A549 (cell line): ENCODE measurements around the gene EBF3. TPM values are rescaled to one million over a fixed set of nuclear protein-coding genes. Genes with fewer than 3 reads are reported as not detected.

Experiments used
- ATAC-seq, 2 experiments: fragments of 200-7000 bp in 1 of 2; fragments of >200 bp in 1 of 2; cut with Nextera tagmentation in 1 of 2; cut with Tn5 transposase in 1 of 2; 3 replicates each; pipeline versions ENCODE4 v1.8.0 to v1.9.1; 2018 to 2020; ENCODE audit warnings: mild to moderate bottlenecking in 1 of 2, moderate library complexity in 1 of 2
- CTCF ChIA-PET: fragments of 300-600 bp; sonication (Branson Sonifier 250); formaldehyde crosslinking; extraction: SDS; loops from one replicate; lab custom pipeline; 2021; ENCODE audit warnings: antibody characterized with exemption, inconsistent platforms; lab: Yijun Ruan, JAX
- POLR2A ChIA-PET: fragments of 350-600 bp; formaldehyde crosslinking; extraction: SDS; loops from one replicate; lab custom pipeline; 2021; ENCODE audit warnings: antibody characterized with exemption, inconsistent platforms; lab: Yijun Ruan, JAX
- DNase-seq, 2 experiments: peaks; one replicate each; pipeline versions ENCODE4 v3.0.0 to v3.0.0-alpha.2; 2011 to 2016; ENCODE audit warnings: low read depth in 1 of 2, low spot score in 1 of 2
- FAIRE-seq: peaks from 2 replicates; lab custom pipeline; 2011; peaks lifted over from hg19 to GRCh38; lab: Jason Lieb, UNC
- H3K27ac ChIP-seq, 2 experiments: fragments of >200 bp; sonication (Bioruptor Twin); formaldehyde crosslinking; 3 replicates each; pipeline ENCODE4 v1.5.1; 2016 to 2017
- H3K4me1 ChIP-seq: fragments of >200 bp; sonication (Bioruptor Twin); formaldehyde crosslinking; 3 replicates; pipeline ENCODE4 v1.6.1; 2016
- H3K4me2 ChIP-seq: fragments of >200 bp; sonication (Bioruptor Twin); formaldehyde crosslinking; 3 replicates; pipeline ENCODE4 v1.6.1; 2016
- H3K4me3 ChIP-seq: fragments of >200 bp; sonication (Bioruptor Twin); formaldehyde crosslinking; 3 replicates; pipeline ENCODE4 v1.5.1; 2016
- H3K9me3 ChIP-seq: fragments of >200 bp; sonication (Bioruptor Twin); formaldehyde crosslinking; 3 replicates; pipeline ENCODE4 v1.6.1; 2016
- ATOH8 ChIP-seq: fragments of 250-450 bp; sonication (Bioruptor Pico); IDR thresholded peaks from 2 replicates; pipeline ENCODE4 v1.5.0; 2020; ENCODE audit warnings: low read depth, mild to moderate bottlenecking, moderate library complexity
- BHLHE40 ChIP-seq: IDR thresholded peaks from 2 replicates; pipeline ENCODE4 v1.6.1; 2012; ENCODE audit warnings: low read depth, low read length, inconsistent platforms
- CBX2 ChIP-seq: fragments of 200-600 bp; sonication (generic); IDR thresholded peaks from 2 replicates; pipeline ENCODE4 v1.6.1; 2016; ENCODE audit warnings: low read depth, mild to moderate bottlenecking, borderline replicate concordance
- CHD2 ChIP-seq: fragments of 150-350 bp; IDR thresholded peaks from 2 replicates; pipeline ENCODE4 v1.6.1; 2014; ENCODE audit warnings: low read length; ENCODE audit not compliant: partially characterized antibody
- CTCF ChIP-seq: fragments of >200 bp; sonication (Bioruptor Twin); formaldehyde crosslinking; IDR thresholded peaks from 3 replicates; pipeline ENCODE4 v1.5.1; 2016
- EHF ChIP-seq: fragments of 250-450 bp; sonication (Bioruptor Pico); IDR thresholded peaks from 2 replicates; pipeline ENCODE4 v1.5.0; 2020; ENCODE audit warnings: mild to moderate bottlenecking
- EHMT2 ChIP-seq: fragments of 200-600 bp; sonication (generic); IDR thresholded peaks from 2 replicates; pipeline ENCODE4 v1.6.1; 2016; ENCODE audit warnings: antibody characterized with exemption, low read depth, mild to moderate bottlenecking, moderate library complexity
- FOSB ChIP-seq: fragments of 250-450 bp; sonication (Bioruptor Pico); IDR thresholded peaks from 2 replicates; pipeline ENCODE4 v1.5.0; 2020; ENCODE audit warnings: mild to moderate bottlenecking, moderate library complexity
- HES2 ChIP-seq: fragments of >200 bp; sonication (Bioruptor Twin); formaldehyde crosslinking; IDR thresholded peaks from 2 replicates; pipeline ENCODE4 v1.6.1; 2016
- HOXA7 ChIP-seq: fragments of 250-450 bp; sonication (Bioruptor Pico); IDR thresholded peaks from 2 replicates; pipeline ENCODE4 v1.5.0; 2020; ENCODE audit warnings: mild to moderate bottlenecking, moderate library complexity
- JUN ChIP-seq, 2 experiments: fragments of >200 bp; sonication (Bioruptor Twin); formaldehyde crosslinking; IDR thresholded peaks; 2 replicates in 1 of 2; 3 replicates in 1 of 2; pipeline ENCODE4 v1.6.1; 2016 to 2017
- MAZ ChIP-seq: fragments of 150-350 bp; IDR thresholded peaks from 2 replicates; pipeline ENCODE4 v1.6.1; 2014; ENCODE audit warnings: antibody characterized with exemption, low read depth, low read length, borderline replicate concordance
- NR3C1 ChIP-seq: fragments of >200 bp; sonication (Bioruptor Twin); formaldehyde crosslinking; IDR thresholded peaks from 3 replicates; pipeline ENCODE4 v1.6.1; 2017
- PBX3 ChIP-seq: IDR thresholded peaks from 2 replicates; pipeline ENCODE4 v1.6.1; 2012
- RAD21 ChIP-seq, 2 experiments: fragments of >200 bp in 1 of 2; sonication (Bioruptor Twin) in 1 of 2; formaldehyde crosslinking in 1 of 2; IDR thresholded peaks in 1 of 2; conservative IDR thresholded peaks in 1 of 2; 2 replicates in 1 of 2; 3 replicates in 1 of 2; pipeline ENCODE4 v1.6.1; 2012 to 2018; ENCODE audit warnings: inconsistent platforms in 1 of 2
- RCOR1 ChIP-seq: fragments of 150-350 bp; IDR thresholded peaks from 2 replicates; pipeline ENCODE4 v1.6.1; 2014; ENCODE audit warnings: antibody characterized with exemption, low read length, low read depth
- SMC3 ChIP-seq: fragments of >200 bp; sonication (Bioruptor Twin); formaldehyde crosslinking; IDR thresholded peaks from 3 replicates; pipeline ENCODE4 v1.6.1; 2018; ENCODE audit warnings: inconsistent platforms
- SREBF2 ChIP-seq: fragments of 450-650 bp; IDR thresholded peaks from 2 replicates; pipeline ENCODE4 v1.6.1; 2014; ENCODE audit warnings: mild to moderate bottlenecking, moderate library complexity
- USF2 ChIP-seq: fragments of 450-650 bp; IDR thresholded peaks from 2 replicates; pipeline ENCODE4 v1.6.1; 2014; ENCODE audit warnings: antibody characterized with exemption
- ZNF302 ChIP-seq: fragments of 250-450 bp; sonication (Bioruptor Pico); IDR thresholded peaks from 2 replicates; pipeline ENCODE4 v1.9.0; 2021; ENCODE audit warnings: inconsistent platforms, mild to moderate bottlenecking, moderate library complexity
- WGBS: methylation state at CpG from one replicate; pipeline ENCODE4 v1.1.6; 2017; ENCODE audit errors: missing lambda C conversion rate; 5-methylcytosine and 5-hydroxymethylcytosine counted together
- polyA plus RNA-seq, 4 experiments: library from polyadenylated mRNA; depleted of rRNA in 3 of 4; stranded (reverse); fragments of >200 nt; fragmentation: RNase III in 1 of 4; extraction: RNeasy Plus Mini Kit Qiagen cat#74134 plus additional on column Dnase treatment in 1 of 4; gene quantifications; 2 replicates in 3 of 4; 3 replicates in 1 of 4; pipeline ENCODE4 v1.2.3, GENCODE V29; 2011 to 2017

Gene EBF3
- polyA plus RNA-seq, 2 of the 4 experiments (the other 2 are of a cell fraction) = 0.12 TPM; not detected in 1

GRCh38 chr10:129842031-129842430, 122.0 kb downstream of the EBF3 start:
- H3K4me3 ChIP-seq = no peak overlapping the region
- no peaks in the 10 kb centered on the region for H3K9me3 ChIP-seq
- H3K27ac ChIP-seq = no peak overlapping the region
- DNase-seq (no peak), ATAC-seq (no peak), FAIRE-seq (no peak)
- POLR2A ChIA-PET = no interaction called here
- no peak overlapping the region for H3K4me2 ChIP-seq
- CTCF ChIA-PET = interaction anchor here (0.7 to 1.2 kb wide), 2 partner anchors 11 to 19 kb away, joined by 4 read pairs; no protein-coding TSS in a partner anchor
- no peak for TF ChIP-seq EHF (CRISPR knock-in tag)
- TF ChIP-seq RCOR1 = no peak
- TF ChIP-seq CHD2 = no peak
- TF ChIP-seq PBX3 = no peak
- no peak for TF ChIP-seq EHMT2
- TF ChIP-seq NR3C1 = no peak
- no peak for TF ChIP-seq MAZ
- TF ChIP-seq SREBF2 = no peak
- no peak for TF ChIP-seq CTCF
- TF ChIP-seq JUN (IDR thresholded peaks at IDR 0.05) = no peak
- TF ChIP-seq USF2 = no peak
- TF ChIP-seq HES2 = no peak
- no peaks in the 10 kb centered on the region for H3K4me1 ChIP-seq
- WGBS = 38% methylated on average over 14 of the region's 21 CpGs

GRCh38 chr10:129841590-129841989, 122.5 kb downstream of the EBF3 start:
- Histone ChIP-seq H3K9me3 (no peaks in the 10 kb centered on the region), H3K4me2 (no peak overlapping the region), H3K4me3 (no peak overlapping the region), H3K27ac (no peak overlapping the region), H3K4me1 (no peaks in the 10 kb centered on the region)
- DNase-seq (no peak), ATAC-seq (no peak), FAIRE-seq (no peak)
- ChIA-PET CTCF (interaction anchor here (0.6 to 1.2 kb wide), 2 partner anchors 12 to 403 kb away, joined by 3 to 4 read pairs; no protein-coding TSS in a partner anchor), POLR2A (no interaction called here)
- WGBS = 46% methylated on average over 9 of the region's 9 CpGs
- no peak for TF ChIP-seq SMC3
- TF ChIP-seq CBX2 = no peak
- no peak for TF ChIP-seq FOSB (CRISPR knock-in tag)
- TF ChIP-seq ATOH8 (CRISPR knock-in tag) = no peak
- TF ChIP-seq ZNF302 = no peak
- TF ChIP-seq PBX3 = no peak
- TF ChIP-seq HOXA7 (CRISPR knock-in tag) = no peak
- no peak for TF ChIP-seq RAD21 (conservative IDR thresholded peaks at IDR 0.05 in 1 of 2, IDR thresholded peaks at IDR 0.05 in 1 of 2)
- TF ChIP-seq HES2 = no peak
- no peak for TF ChIP-seq SREBF2
- no peak for TF ChIP-seq JUN (IDR thresholded peaks at IDR 0.05)
- no peak for TF ChIP-seq BHLHE40
